Cardiac muscle cell (in vitro differentiated cells and primary cell): Measurements from ENCODE around the gene NLRP5. TPM values are rescaled to one million over a fixed set of nuclear protein-coding genes. Genes with fewer than 3 reads are reported as not detected.
A peak's percentile ranks its signal among the peaks of the same experiment; 100 is the strongest.

ENCODE experiments used
- DNase-seq, 2 donors: peaks; one replicate each; pipeline versions ENCODE4 v3.0.0 to v3.0.0-alpha.2; 2010 to 2017; ENCODE audit warnings: low read depth in 1 of 2, low spot score in 1 of 2
- H3K27ac ChIP-seq: fragments of 200-600 bp; sonication (generic); 2 replicates; pipeline ENCODE4 v1.5.1; 2016
- H3K27me3 ChIP-seq: fragments of 200-600 bp; sonication (generic); 2 replicates; pipeline ENCODE4 v1.6.0; 2016; ENCODE audit warnings: control low read depth
- H3K36me3 ChIP-seq: fragments of 200-600 bp; sonication (generic); 2 replicates; pipeline ENCODE4 v1.5.1; 2016; ENCODE audit warnings: control low read depth
- H3K4me1 ChIP-seq: fragments of 200-600 bp; sonication (generic); 2 replicates; pipeline ENCODE4 v1.8.1; 2017; ENCODE audit warnings: low read depth, mild to moderate bottlenecking, mixed run types
- H3K4me3 ChIP-seq: fragments of 200-600 bp; sonication (generic); 2 replicates; pipeline ENCODE4 v1.5.1; 2016; ENCODE audit warnings: mild to moderate bottlenecking
- H3K9me3 ChIP-seq: fragments of 200-600 bp; sonication (generic); 2 replicates; pipeline ENCODE4 v1.5.1; 2017; ENCODE audit warnings: low read depth, mild to moderate bottlenecking, control low read depth
- CTCF ChIP-seq: IDR thresholded peaks from 2 replicates; pipeline ENCODE4 v1.5.1; 2012; ENCODE audit warnings: low read depth, mild to moderate bottlenecking, low read length
- polyA plus RNA-seq: library from polyadenylated mRNA; unstranded; fragments of >200 nt; fragmentation: Nextera tagmentation; extraction: Ambion mirVana; gene quantifications from 2 replicates; pipeline ENCODE4 v1.2.1, GENCODE V29; 2016
- total RNA-seq: library from RNA; depleted of rRNA; stranded (reverse); fragments of >200 nt; gene quantifications from 2 replicates; pipeline ENCODE4 v1.2.3, GENCODE V29; 2016

Gene NLRP5
- total and polyA plus RNA-seq, 2 experiments from 2014 or later = not detected

GRCh38 chr19:56091066-56091490, 104.5 kb downstream of the NLRP5 start:
- TF ChIP-seq CTCF = no peak
- no peaks in the 10 kb centered on the region for H3K4me1 ChIP-seq
- peak in 1 of 2 donors; percentile 67 for DNase-seq
- no peak overlapping the region for H3K4me3 ChIP-seq
- no peaks in the 10 kb centered on the region for H3K36me3 ChIP-seq
- no peaks in the 10 kb centered on the region for H3K27me3 ChIP-seq
- no peaks in the 10 kb centered on the region for H3K9me3 ChIP-seq
- no peak overlapping the region for H3K27ac ChIP-seq

GRCh38 chr19:56091751-56092546, 105.4 kb downstream of the NLRP5 start:
- no peak for TF ChIP-seq CTCF
- Histone ChIP-seq H3K9me3 (no peaks in the 10 kb centered on the region), H3K4me3 (no peak overlapping the region), H3K27me3 (no peaks in the 10 kb centered on the region), H3K27ac (no peak overlapping the region), H3K4me1 (no peaks in the 10 kb centered on the region), H3K36me3 (no peaks in the 10 kb centered on the region)
- DNase-seq = no peak

GRCh38 chr19:56092685-56093631, 106.4 kb downstream of the NLRP5 start:
- no peak overlapping the region for H3K27ac ChIP-seq
- H3K36me3 ChIP-seq = no peaks in the 10 kb centered on the region
- H3K27me3 ChIP-seq = no peaks in the 10 kb centered on the region
- no peaks in the 10 kb centered on the region for H3K4me1 ChIP-seq
- no peak overlapping the region for H3K4me3 ChIP-seq
- H3K9me3 ChIP-seq = no peaks in the 10 kb centered on the region
- TF ChIP-seq CTCF = no peak
- no peak for DNase-seq

GRCh38 chr19:56094449-56094848, 107.9 kb downstream of the NLRP5 start:
- Histone ChIP-seq H3K9me3 (no peaks in the 10 kb centered on the region), H3K27me3 (no peaks in the 10 kb centered on the region), H3K36me3 (no peaks in the 10 kb centered on the region), H3K4me1 (no peaks in the 10 kb centered on the region), H3K27ac (no peak overlapping the region), H3K4me3 (no peak overlapping the region)
- no peak for TF ChIP-seq CTCF
- DNase-seq = no peak

- Histone ChIP-seq H3K4me1 (no peaks in the 10 kb centered on the region), H3K27ac (peak overlapping the region; percentile 36), H3K36me3 (no peaks in the 10 kb centered on the region), H3K4me3 (no peak overlapping the region), H3K27me3 (no peaks in the 10 kb centered on the region), H3K9me3 (no peaks in the 10 kb centered on the region)
- DNase-seq = no peak
- no peak for TF ChIP-seq CTCF
Observed at GRCh38 chr19:56096665-56097064, 110.1 kb downstream of the NLRP5 start.
